Natural killer cell (primary cell): ENCODE measurements around the gene RUNX1. TPM values are rescaled to one million over a fixed set of nuclear protein-coding genes. Genes with fewer than 3 reads are reported as not detected.

Experiments used
- ATAC-seq, 3 donors: fragments of 150-1000 bp in 2 of 3; fragments of 200-7000 bp in 1 of 3; cut with Tn5 transposase; 1 replicate in 1 of 3; 2 replicates in 2 of 3; pipeline ENCODE4 v1.10.0; 2021; ENCODE audit warnings: mild to moderate bottlenecking in 2 of 3, moderate library complexity in 2 of 3
- DNase-seq, 2 donors: peaks; one replicate each; pipeline versions ENCODE4 v3.0.0 to v3.0.0-alpha.2; 2013 to 2021; ENCODE audit warnings: mixed read lengths in 1 of 2
- H3K27ac ChIP-seq: one replicate; pipeline ENCODE4 v1.5.1; 2013; ENCODE audit warnings: mild to moderate bottlenecking, low read length
- H3K27me3 ChIP-seq: one replicate; pipeline ENCODE4 v1.6.1; 2013; ENCODE audit warnings: low read length; ENCODE audit not compliant: control insufficient read depth, insufficient read depth
- H3K36me3 ChIP-seq: one replicate; pipeline ENCODE4 v1.6.1; 2013; ENCODE audit warnings: low read length; ENCODE audit not compliant: control insufficient read depth, insufficient read depth
- H3K4me1 ChIP-seq: one replicate; pipeline ENCODE4 v1.6.1; 2013; ENCODE audit warnings: low read length; ENCODE audit not compliant: control insufficient read depth, insufficient read depth
- H3K4me3 ChIP-seq: one replicate; pipeline ENCODE4 v1.5.1; 2013; ENCODE audit warnings: low read length
- H3K9me3 ChIP-seq: one replicate; pipeline ENCODE4 v1.6.1; 2013; ENCODE audit warnings: low read length; ENCODE audit not compliant: control insufficient read depth, insufficient read depth
- H3K27ac Mint-ChIP-seq, 2 donors: one replicate each; pipeline ENCODE4 v1.8.0; 2022; ENCODE audit warnings: mild to moderate bottlenecking in 2 of 2, mixed read lengths in 2 of 2, moderate library complexity in 1 of 2
- H3K27me3 Mint-ChIP-seq, 2 donors: one replicate each; pipeline ENCODE4 v1.8.0; 2022; ENCODE audit warnings: low read depth in 2 of 2, mixed read lengths in 2 of 2
- H3K36me3 Mint-ChIP-seq: one replicate; pipeline ENCODE4 v1.8.0; 2022; ENCODE audit warnings: mixed read lengths
- H3K4me1 Mint-ChIP-seq, 2 donors: one replicate each; pipeline ENCODE4 v1.8.0; 2022; ENCODE audit warnings: mixed read lengths in 2 of 2
- H3K4me3 Mint-ChIP-seq: one replicate; pipeline ENCODE4 v1.8.0; 2022; ENCODE audit warnings: mild to moderate bottlenecking, moderate library complexity, mixed read lengths
- H3K9me3 Mint-ChIP-seq, 2 donors: one replicate each; pipeline ENCODE4 v1.8.0; 2022; ENCODE audit warnings: mixed read lengths in 2 of 2
- WGBS: methylation state at CpG from one replicate; pipeline ENCODE4 v1.1.7; 2013; ENCODE audit warnings: missing lambda C conversion rate; ENCODE audit not compliant: insufficient coverage; 5-methylcytosine and 5-hydroxymethylcytosine counted together
- intact Hi-C: fragments of 100-400 bp; cut with micrococcal nuclease; formaldehyde crosslinking; loops from one replicate; pipeline ENCODE4 v1.14.2; 2022
- total RNA-seq, 4 donors: library from RNA; stranded (reverse); fragments of 120-200 nt in 1 of 4; gene quantifications; one replicate each; pipeline versions ENCODE4 v1.2.3 to v1.2.4, GENCODE V29; 2013 to 2022
- TF ChIP-seq, protein P1 (sequence below): fragments of 200-600 bp; IDR thresholded peaks from one replicate; pipeline ENCODE4 v1.8.0; 2022; ENCODE audit warnings: antibody characterized with exemption

The RUNX1 gene
- total RNA-seq, 3 donors from 2014 or later (not counting 1 experiment from before 2014, with no cell fraction given), result 62.1 to 171 (median 98.2) TPM

DNA sequence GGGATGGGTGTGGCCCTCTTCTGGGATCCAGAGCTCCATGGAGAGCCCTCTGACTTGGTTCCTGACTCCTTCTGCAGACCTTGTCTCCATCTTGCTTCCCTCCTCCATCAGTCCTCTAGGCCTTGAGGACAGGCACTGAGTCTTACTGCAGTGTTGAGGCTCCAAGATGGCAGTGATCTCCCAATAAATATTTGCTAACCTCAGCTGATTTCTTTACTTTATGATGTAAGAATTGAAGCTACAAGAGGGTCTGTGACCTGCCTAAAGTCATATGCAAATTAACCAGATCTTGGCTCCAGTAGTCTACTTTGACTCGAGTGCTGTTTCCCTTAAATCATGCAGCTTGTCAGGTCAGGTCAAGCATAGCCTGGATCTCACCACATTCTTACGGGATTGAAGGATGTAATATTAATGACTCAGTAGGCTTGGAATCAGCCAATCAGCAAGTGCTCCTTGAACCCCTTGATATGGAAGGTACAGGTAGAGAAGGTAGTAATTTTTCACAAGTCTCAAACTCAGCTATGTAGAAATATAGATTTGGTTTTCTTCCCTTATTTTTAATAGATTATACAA lies 287.3 kb downstream of the RUNX1 start:
- no peak for ATAC-seq
- Histone ChIP-seq H3K9me3 (no peaks in the 10 kb centered on the region), H3K4me3 (no peak overlapping the region), H3K4me1 (no peaks in the 10 kb centered on the region), H3K36me3 (no peaks in the 10 kb centered on the region), H3K27me3 (no peaks in the 10 kb centered on the region), H3K27ac (no peak overlapping the region)
- no peak overlapping the region for H3K4me3 Mint-ChIP-seq
- H3K4me1 Mint-ChIP-seq, result no peaks in the 10 kb centered on the region
- no peak overlapping the region for H3K27ac Mint-ChIP-seq
- H3K36me3 Mint-ChIP-seq, result no peaks in the 10 kb centered on the region
- TF ChIP-seq, protein P1, sequence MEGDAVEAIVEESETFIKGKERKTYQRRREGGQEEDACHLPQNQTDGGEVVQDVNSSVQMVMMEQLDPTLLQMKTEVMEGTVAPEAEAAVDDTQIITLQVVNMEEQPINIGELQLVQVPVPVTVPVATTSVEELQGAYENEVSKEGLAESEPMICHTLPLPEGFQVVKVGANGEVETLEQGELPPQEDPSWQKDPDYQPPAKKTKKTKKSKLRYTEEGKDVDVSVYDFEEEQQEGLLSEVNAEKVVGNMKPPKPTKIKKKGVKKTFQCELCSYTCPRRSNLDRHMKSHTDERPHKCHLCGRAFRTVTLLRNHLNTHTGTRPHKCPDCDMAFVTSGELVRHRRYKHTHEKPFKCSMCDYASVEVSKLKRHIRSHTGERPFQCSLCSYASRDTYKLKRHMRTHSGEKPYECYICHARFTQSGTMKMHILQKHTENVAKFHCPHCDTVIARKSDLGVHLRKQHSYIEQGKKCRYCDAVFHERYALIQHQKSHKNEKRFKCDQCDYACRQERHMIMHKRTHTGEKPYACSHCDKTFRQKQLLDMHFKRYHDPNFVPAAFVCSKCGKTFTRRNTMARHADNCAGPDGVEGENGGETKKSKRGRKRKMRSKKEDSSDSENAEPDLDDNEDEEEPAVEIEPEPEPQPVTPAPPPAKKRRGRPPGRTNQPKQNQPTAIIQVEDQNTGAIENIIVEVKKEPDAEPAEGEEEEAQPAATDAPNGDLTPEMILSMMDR, result no peak
- WGBS, result 88% methylated on average over 2 of the region's 2 CpGs
- no peak for DNase-seq
- H3K9me3 Mint-ChIP-seq, result no peaks in the 10 kb centered on the region
- intact Hi-C loops, result no loop called here
- H3K27me3 Mint-ChIP-seq, result peaks cover 0 to under 1% of the 10 kb centered on the region in 2 donors

- no peaks in the 10 kb centered on the region for H3K27me3 ChIP-seq
- H3K36me3 ChIP-seq, result no peaks in the 10 kb centered on the region
- H3K27ac ChIP-seq, result no peak overlapping the region
- no peaks in the 10 kb centered on the region for H3K9me3 ChIP-seq
- no peak overlapping the region for H3K4me3 Mint-ChIP-seq
- H3K4me1 ChIP-seq, result no peaks in the 10 kb centered on the region
- no peak overlapping the region for H3K4me3 ChIP-seq
- WGBS, result 76% methylated on average over 19 of the region's 19 CpGs
- DNase-seq, result no peak
- intact Hi-C loops, result no loop called here
- no peaks in the 10 kb centered on the region for H3K4me1 Mint-ChIP-seq
- H3K9me3 Mint-ChIP-seq, result no peaks in the 10 kb centered on the region
- ATAC-seq, result no peak
- no peaks in the 10 kb centered on the region for H3K36me3 Mint-ChIP-seq
- H3K27me3 Mint-ChIP-seq, result peaks cover 14 to 25% of the 10 kb centered on the region in 2 donors
- no peak overlapping the region for H3K27ac Mint-ChIP-seq
- TF ChIP-seq, protein P1, result no peak
These were observed 294.1 kb downstream of the RUNX1 start for GRCh38 chr21:34754690-34755647.

- Mint-ChIP-seq H3K27ac (no peak overlapping the region), H3K27me3 (peaks cover 9 to 20% of the 10 kb centered on the region in 2 donors), H3K36me3 (no peaks in the 10 kb centered on the region), H3K4me1 (peaks cover 6% of the 10 kb centered on the region in 2 donors), H3K9me3 (no peaks in the 10 kb centered on the region), H3K4me3 (no peak overlapping the region)
- TF ChIP-seq, protein P1, result no peak
- H3K27ac ChIP-seq, result no peak overlapping the region
- no peaks in the 10 kb centered on the region for H3K36me3 ChIP-seq
- intact Hi-C loops, result loop anchor here (10.0 kb wide), 1 partner anchor 866 kb away; no protein-coding TSS in a partner anchor
- peaks cover 7% of the 10 kb centered on the region for H3K4me1 ChIP-seq
- ATAC-seq, result no peak
- WGBS, result 92% methylated on average over 2 of the region's 3 CpGs
- no peaks in the 10 kb centered on the region for H3K27me3 ChIP-seq
- no peak overlapping the region for H3K4me3 ChIP-seq
- H3K9me3 ChIP-seq, result no peaks in the 10 kb centered on the region
- DNase-seq, result no peak
These were observed 300.2 kb downstream of the RUNX1 start for GRCh38 chr21:34748862-34749261.
